Measurements from ENCODE around the gene ANTXR1.

GRCh38 chr2:69034122-69034521, 21.1 kb downstream of the ANTXR1 start:
- no peak for TF ChIP-seq CTCF (IDR thresholded peaks at IDR 0.05)
- no peak for TF ChIP-seq POLR2A (IDR thresholded peaks at IDR 0.05)

Measured in gastroesophageal sphincter (tissue), 3 donors.